Dendritic cell treated with granulocyte-macrophage colony-stimulating factor and Interleukin-4, amounts not matched to agents 40 ng/mL and 50 ng/mL, for 4 days (primary cell): ENCODE results near the gene CCSAP.

Experiments used
- H3K27ac Mint-ChIP-seq: one replicate; pipeline ENCODE4 v1.8.0; 2022; ENCODE audit warnings: mild to moderate bottlenecking, mixed read lengths
- H3K27me3 Mint-ChIP-seq: one replicate; pipeline ENCODE4 v1.8.0; 2022; ENCODE audit warnings: mild to moderate bottlenecking, mixed read lengths
- H3K36me3 Mint-ChIP-seq: one replicate; pipeline ENCODE4 v1.8.0; 2022; ENCODE audit warnings: low read depth, mixed read lengths
- H3K4me1 Mint-ChIP-seq: one replicate; pipeline ENCODE4 v1.8.0; 2022; ENCODE audit warnings: low read depth, mixed read lengths
- H3K4me3 Mint-ChIP-seq: one replicate; pipeline ENCODE4 v1.8.0; 2022; ENCODE audit warnings: mild to moderate bottlenecking, moderate library complexity, mixed read lengths
- H3K9me3 Mint-ChIP-seq: one replicate; pipeline ENCODE4 v1.8.0; 2022; ENCODE audit warnings: mixed read lengths
- intact Hi-C: fragments of 100-400 bp; cut with micrococcal nuclease; formaldehyde crosslinking; loops from one replicate; pipeline ENCODE4 v1.15.0; 2022

Gene CCSAP

DNA sequence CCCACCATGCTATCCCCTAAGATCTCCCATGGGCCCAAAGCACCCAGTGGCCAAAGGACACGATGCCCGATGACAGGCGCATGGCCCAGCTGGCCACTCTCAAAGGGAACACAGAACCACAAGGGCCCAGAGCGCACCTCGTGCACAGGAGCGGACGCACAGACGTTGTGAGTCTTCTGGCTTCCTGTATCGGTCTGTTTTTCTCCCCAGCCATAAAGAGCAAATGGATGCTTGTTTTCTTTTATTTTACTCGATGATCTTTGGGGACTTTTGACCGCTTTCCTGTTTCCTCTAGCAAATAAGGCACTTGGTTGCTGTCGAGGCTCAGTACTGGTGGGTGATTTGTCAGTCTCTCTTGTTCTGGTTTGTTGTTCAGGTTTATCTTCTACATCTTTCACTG is 16.2 kb downstream of the CCSAP start:
- no peaks in the 10 kb centered on the region for H3K9me3 Mint-ChIP-seq

DNA sequence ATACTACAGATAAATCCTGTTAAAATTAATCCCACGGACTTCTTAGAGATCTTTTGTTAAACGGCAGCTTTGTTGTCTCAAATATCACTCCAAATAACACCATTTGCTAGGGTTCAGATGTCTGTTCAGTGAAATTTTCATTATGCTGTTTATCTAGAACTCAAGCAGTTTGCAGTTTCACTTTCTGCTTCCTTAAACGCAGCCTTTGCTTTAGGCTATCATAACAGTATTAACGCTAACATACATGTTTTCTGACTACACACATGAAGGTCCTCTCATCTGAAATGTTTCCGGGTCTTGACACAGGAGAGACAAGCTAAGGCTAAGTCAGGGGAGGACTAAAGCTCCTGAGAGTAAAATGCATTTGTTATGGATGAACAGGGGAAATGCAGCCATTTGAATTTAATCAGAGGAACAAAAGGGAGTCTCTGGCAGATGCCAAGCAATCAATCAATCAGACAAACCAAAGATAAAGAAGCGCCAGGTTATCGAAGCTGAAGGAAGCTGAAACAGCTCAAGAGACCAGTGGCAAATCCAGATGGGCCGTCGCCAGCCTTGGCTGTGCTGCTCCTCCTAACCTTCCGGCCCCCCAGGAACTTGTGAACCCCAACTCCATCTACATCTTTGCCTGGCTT is 16.9 kb downstream of the CCSAP start:
- intact Hi-C loops = no loop called here
- peak overlapping the region; percentile 4 for H3K4me3 Mint-ChIP-seq
- H3K36me3 Mint-ChIP-seq = peaks cover 79% of the 10 kb centered on the region
- H3K27me3 Mint-ChIP-seq = no peaks in the 10 kb centered on the region
- H3K9me3 Mint-ChIP-seq = no peaks in the 10 kb centered on the region
- H3K27ac Mint-ChIP-seq = peak overlapping the region; percentile 59
- peaks cover 19% of the 10 kb centered on the region for H3K4me1 Mint-ChIP-seq

More for the DNA sequence above, 16.2 kb downstream of the CCSAP start:
- H3K4me3 Mint-ChIP-seq = no peak overlapping the region
- peaks cover 19% of the 10 kb centered on the region for H3K4me1 Mint-ChIP-seq
- peak overlapping the region; percentile 59 for H3K27ac Mint-ChIP-seq
- intact Hi-C loops = no loop called here
- peaks cover 79% of the 10 kb centered on the region for H3K36me3 Mint-ChIP-seq
- H3K27me3 Mint-ChIP-seq = no peaks in the 10 kb centered on the region

DNA sequence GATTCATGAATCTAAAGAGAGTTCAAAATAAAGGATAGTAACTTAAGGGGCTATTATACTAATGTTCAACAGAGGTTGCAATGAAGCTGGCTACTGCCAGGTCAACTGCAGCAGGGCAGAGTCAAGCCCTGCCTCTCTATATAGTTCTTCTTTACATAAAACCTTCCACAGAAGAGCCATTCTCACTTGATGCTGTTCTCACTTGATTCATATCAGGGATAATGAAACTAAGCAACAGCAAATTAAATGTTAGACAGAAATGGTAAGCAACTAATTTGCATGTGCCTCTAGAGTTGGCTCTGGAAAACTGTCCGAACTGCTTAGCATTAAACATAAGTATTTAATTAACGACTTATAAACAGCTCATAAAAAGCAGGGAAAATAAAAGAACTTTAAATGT is 17.4 kb downstream of the CCSAP start:
- Mint-ChIP-seq H3K27ac (peak overlapping the region; percentile 30), H3K4me1 (peaks cover 19% of the 10 kb centered on the region), H3K36me3 (peaks cover 78% of the 10 kb centered on the region), H3K27me3 (no peaks in the 10 kb centered on the region), H3K9me3 (no peaks in the 10 kb centered on the region), H3K4me3 (no peak overlapping the region)
- intact Hi-C loops = no loop called here

DNA sequence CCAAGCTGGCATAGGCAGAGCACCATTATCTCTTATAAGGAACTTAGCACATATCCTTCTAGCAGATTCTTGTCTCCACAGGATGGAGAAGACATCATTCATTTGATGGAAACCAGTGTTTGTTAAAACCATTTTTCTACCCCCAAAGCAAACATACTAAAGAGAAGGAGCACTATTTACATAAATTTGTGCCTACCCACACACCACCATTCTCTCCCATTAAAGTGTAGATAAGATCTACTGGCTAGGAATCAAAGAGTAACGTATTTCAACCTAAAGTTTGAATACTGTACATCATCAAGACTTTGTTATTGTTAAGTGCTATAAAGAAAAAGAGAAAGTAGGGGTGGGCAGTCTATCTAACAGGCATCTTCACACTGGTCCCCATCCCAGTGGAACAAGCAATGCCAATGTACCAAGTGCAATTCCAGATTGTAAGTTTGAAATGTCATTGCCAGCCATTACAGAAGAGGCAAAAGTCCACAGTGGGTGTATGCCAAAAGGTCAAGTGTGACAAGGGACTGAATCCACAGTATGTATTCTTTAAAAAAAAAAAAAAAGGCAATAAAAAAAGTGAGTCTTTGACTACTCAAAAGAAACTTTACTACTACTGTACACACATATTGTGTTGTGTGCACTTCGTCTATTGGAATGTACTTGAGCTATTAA is 18.8 kb downstream of the CCSAP start:
- Mint-ChIP-seq H3K4me3 (no peak overlapping the region), H3K27ac (no peak overlapping the region), H3K9me3 (no peaks in the 10 kb centered on the region), H3K27me3 (no peaks in the 10 kb centered on the region), H3K4me1 (peaks cover 15% of the 10 kb centered on the region), H3K36me3 (peaks cover 78% of the 10 kb centered on the region)
- intact Hi-C loops = no loop called here

DNA sequence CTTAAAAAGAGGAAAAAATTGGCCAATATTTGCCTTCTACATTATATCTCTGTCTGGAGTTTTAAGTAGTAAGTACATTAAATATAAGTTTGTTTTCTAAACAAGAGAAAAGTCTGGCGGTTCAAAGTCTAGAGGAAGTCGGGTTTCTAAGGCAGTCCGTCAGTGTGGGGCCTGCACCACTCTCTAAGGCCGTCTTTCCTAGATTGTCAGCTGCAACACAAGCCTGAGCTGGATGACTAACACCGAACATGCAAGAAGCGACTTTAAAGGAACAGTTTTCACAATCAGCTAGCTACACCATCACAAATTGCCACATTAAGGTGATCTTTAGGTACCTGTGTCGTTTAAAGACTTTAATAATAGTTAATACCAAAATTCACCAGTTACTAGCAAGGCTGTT is 19.6 kb downstream of the CCSAP start:
- Mint-ChIP-seq H3K36me3 (peaks cover 79% of the 10 kb centered on the region), H3K4me3 (no peak overlapping the region), H3K4me1 (peaks cover 11% of the 10 kb centered on the region), H3K9me3 (no peaks in the 10 kb centered on the region), H3K27me3 (no peaks in the 10 kb centered on the region), H3K27ac (no peak overlapping the region)
- intact Hi-C loops = no loop called here

DNA sequence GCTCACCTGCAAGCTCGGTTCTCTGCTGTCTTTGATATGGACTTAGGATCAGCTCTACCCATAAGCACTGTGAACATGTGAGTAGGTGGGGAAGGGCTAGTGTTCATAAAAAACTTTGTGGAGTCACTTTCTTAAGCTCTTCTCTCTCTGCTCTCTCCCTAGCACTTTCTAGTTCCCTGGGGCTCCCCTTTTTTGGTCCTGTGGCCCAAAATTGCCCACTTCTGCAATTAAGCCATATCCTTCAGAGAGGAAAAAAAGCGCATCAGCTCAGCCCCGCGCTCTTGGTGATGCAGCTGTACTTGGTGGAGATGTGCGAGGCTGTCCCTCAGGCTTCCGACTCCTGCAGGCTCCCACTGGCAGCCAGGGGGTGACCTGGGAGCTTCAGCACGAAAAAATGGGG is 23.4 kb downstream of the CCSAP start:
- Mint-ChIP-seq H3K4me1 (no peaks in the 10 kb centered on the region), H3K36me3 (peaks cover 64% of the 10 kb centered on the region), H3K9me3 (no peaks in the 10 kb centered on the region), H3K27me3 (no peaks in the 10 kb centered on the region), H3K27ac (peak overlapping the region; percentile 27), H3K4me3 (no peak overlapping the region)
- intact Hi-C loops = no loop called here

DNA sequence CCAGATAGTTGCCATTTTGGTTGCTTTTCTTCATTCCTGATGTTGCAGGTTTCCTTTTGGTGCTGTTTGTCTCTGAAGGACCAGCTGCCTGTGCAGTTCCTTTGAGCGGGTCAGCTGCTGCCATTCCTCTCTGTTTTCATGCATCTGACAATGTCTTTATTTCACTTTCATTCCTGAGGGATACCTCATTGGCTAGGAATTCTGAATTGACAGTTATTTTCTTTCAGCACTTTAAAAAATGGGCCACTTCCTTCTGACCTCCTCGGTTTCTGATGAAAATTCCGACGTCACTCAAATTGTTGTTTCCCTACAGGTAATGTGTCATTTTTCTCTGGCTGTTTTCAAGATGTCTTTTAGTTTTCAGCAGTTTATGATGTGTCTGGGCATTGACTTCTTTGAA is 24.8 kb downstream of the CCSAP start:
- H3K4me3 Mint-ChIP-seq = no peak overlapping the region
- H3K4me1 Mint-ChIP-seq = no peaks in the 10 kb centered on the region
- no peaks in the 10 kb centered on the region for H3K27me3 Mint-ChIP-seq
- peaks cover 58% of the 10 kb centered on the region for H3K36me3 Mint-ChIP-seq
- no peak overlapping the region for H3K27ac Mint-ChIP-seq
- intact Hi-C loops = no loop called here
- no peaks in the 10 kb centered on the region for H3K9me3 Mint-ChIP-seq

DNA sequence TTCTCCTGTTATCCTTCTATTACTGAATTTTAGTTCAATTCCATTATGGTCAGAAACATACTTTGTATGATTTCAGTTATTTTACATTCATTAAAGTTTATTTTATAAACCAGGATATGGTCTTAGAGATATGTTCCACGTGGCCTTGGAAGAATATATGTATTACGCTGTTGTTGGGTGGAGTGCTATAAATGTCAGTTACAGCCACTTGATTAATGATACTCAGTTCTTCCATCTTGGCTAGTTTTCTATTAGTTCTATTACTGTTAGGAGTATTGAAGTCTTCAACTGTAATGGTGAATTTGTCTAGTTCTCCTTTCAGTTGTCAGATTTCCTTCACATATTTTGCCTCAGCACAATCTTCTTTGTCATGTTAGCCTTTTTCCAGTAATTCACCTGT is 26.7 kb downstream of the CCSAP start:
- no peaks in the 10 kb centered on the region for H3K4me1 Mint-ChIP-seq
- no peak overlapping the region for H3K27ac Mint-ChIP-seq
- H3K36me3 Mint-ChIP-seq = peaks cover 73% of the 10 kb centered on the region
- H3K27me3 Mint-ChIP-seq = no peaks in the 10 kb centered on the region
- H3K4me3 Mint-ChIP-seq = no peak overlapping the region
- H3K9me3 Mint-ChIP-seq = no peaks in the 10 kb centered on the region
- intact Hi-C loops = no loop called here

DNA sequence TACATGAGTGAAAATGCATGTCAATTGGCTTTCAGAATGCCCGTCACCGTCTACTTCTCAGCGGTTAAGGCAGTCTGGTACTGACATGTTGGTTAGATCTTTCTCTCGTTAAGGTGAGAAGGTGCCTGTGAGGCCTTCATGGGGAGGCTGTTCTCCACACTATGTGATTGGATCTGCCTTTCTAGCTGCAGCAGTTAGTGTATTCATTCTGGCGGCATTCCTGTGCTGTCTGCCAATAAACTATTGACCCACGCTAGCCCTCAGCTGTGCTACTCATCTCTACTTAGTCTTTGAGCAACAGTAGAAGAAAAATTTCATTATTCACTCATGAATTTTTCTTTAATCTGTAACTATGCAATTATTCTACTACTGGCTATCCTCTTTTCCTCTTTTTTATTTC is 32.0 kb downstream of the CCSAP start:
- H3K27ac Mint-ChIP-seq = no peak overlapping the region
- H3K36me3 Mint-ChIP-seq = peaks cover 65% of the 10 kb centered on the region
- no peak overlapping the region for H3K4me3 Mint-ChIP-seq
- H3K27me3 Mint-ChIP-seq = no peaks in the 10 kb centered on the region
- peaks cover 5% of the 10 kb centered on the region for H3K4me1 Mint-ChIP-seq
- intact Hi-C loops = no loop called here
- H3K9me3 Mint-ChIP-seq = no peaks in the 10 kb centered on the region

DNA sequence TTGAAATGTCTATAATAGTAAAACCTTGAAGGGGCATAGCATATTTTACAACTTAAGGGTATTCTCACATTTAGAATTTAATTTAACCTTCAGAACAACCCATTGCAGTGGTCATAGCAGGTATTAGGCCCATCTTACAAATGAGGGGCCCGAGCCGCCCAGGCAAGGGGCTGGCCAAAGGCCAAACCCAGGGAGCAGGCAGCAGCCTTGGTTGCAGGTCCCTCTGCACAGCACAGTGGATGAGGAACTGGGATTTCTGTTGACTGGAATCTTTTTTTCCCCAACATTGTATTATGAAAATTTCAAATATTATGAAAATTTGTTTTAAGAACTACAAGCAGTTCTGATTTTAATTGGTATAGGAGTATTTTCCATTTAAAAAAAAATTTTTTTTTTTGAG is 33.2 kb downstream of the CCSAP start:
- peak overlapping the region; percentile 60 for H3K27ac Mint-ChIP-seq
- no peaks in the 10 kb centered on the region for H3K9me3 Mint-ChIP-seq

DNA sequence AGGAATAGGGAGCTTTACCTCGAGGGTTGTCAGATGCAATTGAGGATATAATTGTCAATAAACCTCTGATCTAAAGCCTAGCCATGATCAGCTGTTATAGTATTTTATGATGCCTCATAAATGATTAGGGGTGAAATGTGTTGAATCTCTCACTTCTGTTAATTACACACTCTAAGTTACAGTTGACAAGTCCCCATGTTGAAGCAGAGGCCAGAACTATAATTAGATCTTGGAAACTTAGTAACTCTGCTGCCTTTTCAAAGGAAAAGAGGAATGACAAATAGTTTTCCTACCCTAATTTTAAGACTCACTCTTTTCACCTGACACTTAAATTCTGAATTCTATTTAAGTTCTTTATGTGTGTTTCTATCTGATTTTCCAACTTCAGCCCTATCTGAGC is 33.8 kb downstream of the CCSAP start:
- Mint-ChIP-seq H3K36me3 (peaks cover 69% of the 10 kb centered on the region), H3K4me1 (peaks cover 5% of the 10 kb centered on the region), H3K9me3 (no peaks in the 10 kb centered on the region), H3K4me3 (no peak overlapping the region), H3K27ac (peak overlapping the region; percentile 60), H3K27me3 (no peaks in the 10 kb centered on the region)
- intact Hi-C loops = no loop called here

More for the DNA sequence above, 33.2 kb downstream of the CCSAP start:
- intact Hi-C loops = no loop called here
- peaks cover 5% of the 10 kb centered on the region for H3K4me1 Mint-ChIP-seq
- peaks cover 65% of the 10 kb centered on the region for H3K36me3 Mint-ChIP-seq
- no peaks in the 10 kb centered on the region for H3K27me3 Mint-ChIP-seq
- no peak overlapping the region for H3K4me3 Mint-ChIP-seq

DNA sequence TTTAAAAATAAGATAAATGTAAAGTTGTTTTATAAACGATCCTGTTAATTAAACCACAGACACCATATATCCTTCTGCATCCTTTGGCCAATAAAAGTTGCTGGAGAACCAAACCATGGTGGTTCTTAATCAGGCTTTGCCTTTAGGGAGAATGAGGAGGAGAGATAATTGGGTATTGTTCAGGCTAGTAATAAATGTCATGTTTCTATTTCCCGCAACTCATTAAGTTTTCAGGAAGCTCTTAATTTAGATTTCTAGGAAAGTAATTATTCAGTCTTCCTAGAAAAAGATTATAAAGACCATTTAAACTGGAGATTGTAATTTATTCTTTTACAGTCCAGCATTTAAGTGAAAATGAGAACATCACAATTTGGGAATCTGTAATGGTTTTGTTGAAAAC is 37.5 kb downstream of the CCSAP start:
- intact Hi-C loops = no loop called here
- no peaks in the 10 kb centered on the region for H3K9me3 Mint-ChIP-seq
- peaks cover 5% of the 10 kb centered on the region for H3K4me1 Mint-ChIP-seq
- no peaks in the 10 kb centered on the region for H3K27me3 Mint-ChIP-seq
- no peak overlapping the region for H3K4me3 Mint-ChIP-seq
- H3K36me3 Mint-ChIP-seq = peaks cover 60% of the 10 kb centered on the region
- no peak overlapping the region for H3K27ac Mint-ChIP-seq

DNA sequence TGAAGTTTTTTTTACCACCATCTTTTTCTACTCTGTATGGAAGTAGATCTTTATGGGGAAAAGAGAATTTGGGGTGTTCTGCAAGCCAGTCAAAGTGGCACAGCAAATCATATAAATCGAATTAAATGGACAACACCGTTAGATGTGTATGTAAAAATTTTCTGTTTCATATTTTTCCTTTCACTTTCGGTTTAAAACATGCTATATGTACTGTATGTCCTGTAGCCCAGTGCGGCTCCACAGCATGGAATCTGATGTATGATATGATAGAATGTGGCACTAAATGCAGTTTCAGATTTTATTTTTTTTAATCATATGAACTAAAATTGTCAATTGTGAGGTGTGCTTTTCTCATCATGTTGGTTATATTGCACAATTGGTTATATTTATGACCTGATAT is 39.0 kb downstream of the CCSAP start:
- Mint-ChIP-seq H3K4me1 (no peaks in the 10 kb centered on the region), H3K9me3 (no peaks in the 10 kb centered on the region), H3K27me3 (no peaks in the 10 kb centered on the region), H3K36me3 (peaks cover 63% of the 10 kb centered on the region), H3K27ac (no peak overlapping the region), H3K4me3 (no peak overlapping the region)
- intact Hi-C loops = no loop called here

DNA sequence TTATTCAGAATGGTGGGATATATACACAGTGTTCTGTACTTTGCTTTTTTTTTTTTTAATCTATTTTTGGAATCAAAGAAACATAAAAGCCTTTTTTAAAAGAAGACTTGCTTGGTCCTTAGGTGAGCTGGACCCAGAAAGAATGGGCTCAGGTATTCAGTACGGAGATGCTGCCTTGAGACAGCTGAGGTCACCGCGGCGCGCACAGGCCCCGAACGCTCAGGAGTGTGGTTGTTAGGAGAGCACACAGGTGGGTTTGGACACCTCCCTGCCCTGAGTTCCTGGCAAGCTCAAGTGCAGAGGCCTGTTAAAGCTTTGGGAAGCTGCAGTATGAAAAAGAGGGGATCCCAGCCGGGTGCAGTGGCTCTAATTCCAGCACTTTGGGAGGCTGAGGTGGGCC is 40.1 kb downstream of the CCSAP start:
- intact Hi-C loops = no loop called here
- no peak overlapping the region for H3K27ac Mint-ChIP-seq
- no peaks in the 10 kb centered on the region for H3K9me3 Mint-ChIP-seq
- H3K4me3 Mint-ChIP-seq = no peak overlapping the region
- H3K4me1 Mint-ChIP-seq = no peaks in the 10 kb centered on the region
- H3K36me3 Mint-ChIP-seq = peaks cover 54% of the 10 kb centered on the region
- no peaks in the 10 kb centered on the region for H3K27me3 Mint-ChIP-seq
